H1 (cell line): ENCODE data around the gene MAGI1. TPM values are rescaled to one million over a fixed set of nuclear protein-coding genes. Genes with fewer than 3 reads are reported as not detected.

ENCODE experiments used
- ATF2 ChIP-seq: IDR thresholded peaks from 2 replicates; pipeline ENCODE4 v1.6.1; 2012; ENCODE audit warnings: low read length, inconsistent platforms
- CHD2 ChIP-seq: IDR thresholded peaks from 2 replicates; pipeline ENCODE4 v1.6.1; 2012; ENCODE audit warnings: low read length, improper control_type of control experiment
- polyA plus RNA-seq, 7 experiments: library from polyadenylated mRNA; depleted of rRNA in 3 of 7; stranded (reverse) in 5 of 7; unstranded in 2 of 7; fragments of >200 nt in 5 of 7; fragments of 200-250 nt in 2 of 7; gene quantifications; 1 replicate in 5 of 7; 2 replicates in 1 of 7; 4 replicates in 1 of 7; pipeline versions ENCODE4 v1.2.1 to v1.2.3, GENCODE V29; 2011 to 2013; ENCODE audit warnings: missing spikeins in 2 of 7, mixed read lengths in 2 of 7
- total RNA-seq: library from RNA; stranded (reverse); fragmentation: NEBNext Ultra II Directional; extraction: Animal tissue kit (Norgen Biotek cat#: 25700); gene quantifications from 2 replicates; pipeline ENCODE4 v1.2.1, GENCODE V29; 2021

Gene MAGI1
- total and polyA plus RNA-seq, 2 of the 8 experiments (the other 6 are each of a cell fraction or from before 2014, with no cell fraction given) = 19.8 to 78.0 TPM

GRCh38 chr3:65894679-65895453 lies 143.9 kb downstream of the MAGI1 start (continued):
- TF ChIP-seq ATF2 = no peak
- no peak for TF ChIP-seq CHD2
